Stomach (tissue), 9 donors: ENCODE results near the gene AUTS2. TPM values are rescaled to one million over a fixed set of nuclear protein-coding genes. Genes with fewer than 3 reads are reported as not detected.

Experiments used
- DNase-seq, 2 donors: peaks; one replicate each; pipeline versions ENCODE4 v3.0.0 to v3.0.0-alpha.2; 2013 to 2019
- H3K27ac ChIP-seq, 5 donors: fragments of 200-600 bp in 4 of 5; sonication (generic) in 4 of 5; one replicate each; pipeline ENCODE4 v1.5.1; 2013 to 2019; ENCODE audit warnings: mild to moderate bottlenecking in 1 of 5, moderate library complexity in 1 of 5
- H3K27me3 ChIP-seq, 3 donors: fragments of 200-600 bp; sonication (generic); one replicate each; pipeline ENCODE4 v1.5.1; 2017 to 2019; ENCODE audit warnings: mixed run types in 1 of 3
- H3K36me3 ChIP-seq, 4 donors: fragments of 200-600 bp; sonication (generic); 1 replicate in 3 of 4; 2 replicates in 1 of 4; pipeline ENCODE4 v1.5.1; 2016 to 2019
- H3K4me1 ChIP-seq, 4 donors: fragments of 200-600 bp; sonication (generic); one replicate each; pipeline ENCODE4 v1.5.1; 2016 to 2019
- H3K4me3 ChIP-seq, 4 donors: fragments of 200-600 bp; sonication (generic) in 3 of 4; one replicate each; pipeline ENCODE4 v1.5.1; 2016 to 2019; ENCODE audit warnings: mild to moderate bottlenecking in 1 of 4
- H3K9me3 ChIP-seq, 4 donors: fragments of 200-600 bp; sonication (generic); one replicate each; pipeline ENCODE4 v1.5.1; 2016 to 2019
- EP300 ChIP-seq: sonication (generic); formaldehyde crosslinking; IDR thresholded peaks from one replicate; pipeline ENCODE4 v1.6.1; 2017; ENCODE audit warnings: antibody characterized with exemption
- POLR2A ChIP-seq, 4 donors: fragments of 450-650 bp; IDR thresholded peaks; one replicate each; pipeline ENCODE4 v1.6.1; 2016; ENCODE audit warnings: antibody characterized with exemption in 4 of 4, control low read depth in 2 of 4, mild to moderate bottlenecking in 1 of 4, moderate library complexity in 1 of 4
- POLR2AphosphoS5 ChIP-seq, 3 donors: sonication (generic); formaldehyde crosslinking; IDR thresholded peaks; one replicate each; pipeline ENCODE4 v1.6.1; 2016; ENCODE audit warnings: antibody characterized with exemption in 3 of 3
- WGBS, 5 donors: extraction: QIAGEN DNeasy Blood & Tissue Kit in 3 of 5; methylation state at CpG; one replicate each; pipeline versions ENCODE4 v1.1.5 to v1.1.7; 2013 to 2018; 5-methylcytosine and 5-hydroxymethylcytosine counted together
- intact Hi-C: fragments of 100-400 bp; cut with DNase I; formaldehyde crosslinking; loops from one replicate; pipeline ENCODE4 v1.15.1; 2023; ENCODE audit warnings: low total_unique reads
- polyA plus RNA-seq, 3 donors: library from polyadenylated mRNA; stranded (reverse); fragments of 200-250 nt; gene quantifications; one replicate each; pipeline ENCODE4 v1.2.3, GENCODE V29; 2013
- total RNA-seq, 5 donors: library from RNA; depleted of rRNA; stranded (reverse); fragments of >200 nt; gene quantifications; one replicate each; pipeline versions ENCODE4 v1.1.0 to v1.2.3, GENCODE V29; 2014 to 2016
- TF ChIP-seq, protein P1 (sequence below), 7 experiments: fragments of 450-650 bp in 4 of 7; fragments of 200-600 bp in 3 of 7; sonication (generic) in 3 of 7; IDR thresholded peaks; one replicate each; pipeline ENCODE4 v1.5.1; 2016 to 2019; ENCODE audit warnings: antibody characterized with exemption in 7 of 7, control low read depth in 2 of 7, mild to moderate bottlenecking in 1 of 7
- donor health status: healthy with polysubstance abuse.
- donor health status: Bipolar disorder and iron deficiency.
- donor health status: healthy.

AUTS2 gene
- total and polyA plus RNA-seq, 8 donors: 3.8 to 90.3 (median 38.1) TPM

DNA sequence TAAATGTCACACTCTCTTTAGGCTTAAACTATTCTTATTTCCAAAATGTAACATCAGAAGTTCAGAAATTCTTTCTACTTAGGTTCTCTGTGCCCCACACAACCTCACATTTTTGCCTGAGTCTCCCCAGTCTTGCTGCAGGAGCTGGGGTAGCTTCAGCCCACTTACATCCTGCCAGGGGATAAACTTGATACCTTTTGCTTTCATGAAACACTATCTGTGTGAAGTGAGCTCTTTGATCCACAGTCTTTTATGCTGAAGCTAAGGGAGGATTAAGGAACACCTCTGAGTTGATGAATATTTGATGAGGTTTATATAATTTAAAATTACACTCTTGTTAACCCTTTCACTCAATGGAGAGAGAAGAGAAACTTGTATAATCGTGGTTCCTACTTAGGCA, 341.0 kb downstream of the AUTS2 start:
- Histone ChIP-seq H3K4me3 (no peak overlapping the region), H3K36me3 (no peaks in the 10 kb centered on the region), H3K4me1 (peaks cover 0 to 14% (median 0%) of the 10 kb centered on the region in 4 donors), H3K27ac (no peak overlapping the region), H3K9me3 (no peaks in the 10 kb centered on the region), H3K27me3 (no peaks in the 10 kb centered on the region)
- intact Hi-C loops: no loop called here
- 76 to 86% (median 83%) methylated on average over 1 of the region's 1 CpG for WGBS, 5 donors
- TF ChIP-seq EP300 (no peak), POLR2AphosphoS5 (IDR thresholded peaks at IDR 0.05) (no peak), POLR2A (IDR thresholded peaks at IDR 0.05) (no peak)
- TF ChIP-seq, protein P1, sequence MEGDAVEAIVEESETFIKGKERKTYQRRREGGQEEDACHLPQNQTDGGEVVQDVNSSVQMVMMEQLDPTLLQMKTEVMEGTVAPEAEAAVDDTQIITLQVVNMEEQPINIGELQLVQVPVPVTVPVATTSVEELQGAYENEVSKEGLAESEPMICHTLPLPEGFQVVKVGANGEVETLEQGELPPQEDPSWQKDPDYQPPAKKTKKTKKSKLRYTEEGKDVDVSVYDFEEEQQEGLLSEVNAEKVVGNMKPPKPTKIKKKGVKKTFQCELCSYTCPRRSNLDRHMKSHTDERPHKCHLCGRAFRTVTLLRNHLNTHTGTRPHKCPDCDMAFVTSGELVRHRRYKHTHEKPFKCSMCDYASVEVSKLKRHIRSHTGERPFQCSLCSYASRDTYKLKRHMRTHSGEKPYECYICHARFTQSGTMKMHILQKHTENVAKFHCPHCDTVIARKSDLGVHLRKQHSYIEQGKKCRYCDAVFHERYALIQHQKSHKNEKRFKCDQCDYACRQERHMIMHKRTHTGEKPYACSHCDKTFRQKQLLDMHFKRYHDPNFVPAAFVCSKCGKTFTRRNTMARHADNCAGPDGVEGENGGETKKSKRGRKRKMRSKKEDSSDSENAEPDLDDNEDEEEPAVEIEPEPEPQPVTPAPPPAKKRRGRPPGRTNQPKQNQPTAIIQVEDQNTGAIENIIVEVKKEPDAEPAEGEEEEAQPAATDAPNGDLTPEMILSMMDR (IDR thresholded peaks at IDR 0.05): no peak
- no peak for DNase-seq

DNA sequence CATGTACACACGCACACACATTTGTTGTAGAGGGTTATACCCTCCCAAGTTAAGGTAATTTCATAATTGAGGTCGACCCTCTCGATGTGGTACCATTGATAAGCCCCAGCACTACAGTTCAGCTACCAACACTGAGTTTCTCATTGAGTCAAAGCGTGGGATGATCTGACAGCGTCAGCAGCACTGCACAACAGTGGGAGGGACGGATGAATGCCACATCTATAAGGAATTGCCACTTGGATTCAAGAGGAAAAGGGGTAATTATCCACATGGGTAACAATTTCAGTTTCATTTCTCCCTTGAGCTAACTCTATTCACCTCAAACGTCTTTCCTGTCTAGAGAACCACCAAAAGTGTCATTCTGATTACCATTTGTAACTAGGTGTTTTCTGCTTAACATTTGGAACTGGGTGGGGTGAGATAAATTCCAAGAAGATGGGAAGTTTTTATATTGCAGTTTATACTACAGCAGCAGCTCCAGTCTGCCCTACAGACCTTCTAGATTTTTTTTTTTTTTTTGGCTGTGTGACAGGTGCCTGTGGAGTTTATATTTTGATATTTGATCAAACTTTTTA, 342.9 kb downstream of the AUTS2 start:
- WGBS, 5 donors: 82 to 89% (median 84%) methylated on average over 7 of the region's 7 CpGs
- H3K4me1 ChIP-seq: peaks cover 0 to 11% (median 0%) of the 10 kb centered on the region in 4 donors
- no peaks in the 10 kb centered on the region for H3K9me3 ChIP-seq
- no peaks in the 10 kb centered on the region for H3K36me3 ChIP-seq
- no peaks in the 10 kb centered on the region for H3K27me3 ChIP-seq
- DNase-seq: no peak
- H3K27ac ChIP-seq: no peak overlapping the region
- TF ChIP-seq, protein P1 (IDR thresholded peaks at IDR 0.05): no peak
- TF ChIP-seq POLR2AphosphoS5 (IDR thresholded peaks at IDR 0.05): no peak
- TF ChIP-seq POLR2A (IDR thresholded peaks at IDR 0.05): no peak
- no peak for TF ChIP-seq EP300
- intact Hi-C loops: no loop called here
- H3K4me3 ChIP-seq: no peak overlapping the region

DNA sequence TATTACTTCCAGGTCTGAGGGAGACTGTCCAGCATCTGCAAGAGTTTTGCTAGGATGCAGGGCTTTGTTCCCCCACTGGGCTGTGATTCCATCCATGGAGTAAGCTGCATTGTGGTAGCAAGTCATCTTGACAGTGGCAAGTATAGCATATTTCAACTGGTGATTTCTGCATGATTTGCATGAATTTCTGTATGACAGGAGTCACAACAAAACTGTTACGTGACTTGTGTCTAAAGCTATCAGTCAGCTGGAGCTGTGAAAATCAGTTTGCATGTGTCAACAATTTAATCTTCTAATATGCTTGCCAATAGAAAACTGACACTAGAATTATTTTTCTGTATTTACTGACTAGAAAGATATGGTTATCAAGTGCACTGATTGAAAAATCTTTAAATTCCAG, 344.3 kb downstream of the AUTS2 start:
- intact Hi-C loops: no loop called here
- H3K27ac ChIP-seq: no peak overlapping the region
- no peaks in the 10 kb centered on the region for H3K9me3 ChIP-seq
- peaks cover 0 to 11% (median 0%) of the 10 kb centered on the region in 4 donors for H3K4me1 ChIP-seq
- no peaks in the 10 kb centered on the region for H3K27me3 ChIP-seq
- 31 to 67% (median 50%) methylated on average over 1 of the region's 1 CpG for WGBS, 5 donors
- TF ChIP-seq POLR2A (IDR thresholded peaks at IDR 0.05) (no peak), EP300 (no peak), POLR2AphosphoS5 (IDR thresholded peaks at IDR 0.05) (no peak)
- TF ChIP-seq, protein P1 (IDR thresholded peaks at IDR 0.05): no peak
- no peak overlapping the region for H3K4me3 ChIP-seq
- no peaks in the 10 kb centered on the region for H3K36me3 ChIP-seq
- no peak for DNase-seq

DNA sequence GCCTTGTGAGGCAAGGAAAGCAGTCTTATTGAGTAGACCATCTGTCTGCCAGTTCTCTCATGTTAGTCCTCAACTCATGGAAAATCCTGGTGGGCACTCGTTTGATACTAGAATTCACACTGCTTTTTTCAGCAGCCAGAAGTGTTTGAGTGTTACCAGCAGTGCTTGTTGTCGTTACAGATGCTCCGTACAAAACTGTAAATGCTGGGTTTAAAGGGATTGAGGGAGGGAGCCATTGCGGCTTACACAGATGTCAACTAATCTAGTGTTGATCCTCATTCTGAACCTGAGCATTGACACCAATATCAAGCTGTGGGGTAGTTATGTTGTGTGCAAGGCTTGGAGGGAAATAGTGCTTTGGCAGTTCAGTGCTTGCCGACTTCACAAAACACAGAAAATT, 348.6 kb downstream of the AUTS2 start:
- H3K4me1 ChIP-seq: peaks cover 0 to 5% (median 0%) of the 10 kb centered on the region in 4 donors
- H3K9me3 ChIP-seq: no peaks in the 10 kb centered on the region
- no peaks in the 10 kb centered on the region for H3K27me3 ChIP-seq
- TF ChIP-seq EP300: no peak
- no peak overlapping the region for H3K27ac ChIP-seq
- WGBS, 5 donors: 82 to 91% (median 87%) methylated on average over 5 of the region's 5 CpGs
- no peak overlapping the region for H3K4me3 ChIP-seq
- DNase-seq: no peak
- no peaks in the 10 kb centered on the region for H3K36me3 ChIP-seq
- intact Hi-C loops: no loop called here

DNA sequence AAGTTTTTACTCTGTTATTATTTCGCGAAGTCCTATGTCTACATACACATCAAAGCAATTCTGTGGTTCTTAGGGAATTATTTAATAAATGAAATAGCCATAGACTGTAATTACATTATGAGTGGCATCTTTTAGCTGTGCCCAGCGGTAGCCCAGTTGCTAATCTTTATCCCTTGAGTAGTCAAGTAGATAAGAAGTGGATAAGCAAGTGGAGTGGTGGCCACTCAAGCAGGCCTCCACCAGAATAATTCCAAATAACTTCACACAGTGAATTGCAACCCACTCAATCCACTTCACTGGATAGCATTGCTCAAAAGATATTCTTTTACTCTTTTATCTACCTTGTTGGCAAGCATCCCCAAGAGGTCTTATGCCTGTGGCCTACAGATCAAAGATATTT, 349.7 kb downstream of the AUTS2 start:
- Histone ChIP-seq H3K4me3 (no peak overlapping the region), H3K27me3 (no peaks in the 10 kb centered on the region), H3K27ac (no peak overlapping the region), H3K36me3 (no peaks in the 10 kb centered on the region), H3K9me3 (no peaks in the 10 kb centered on the region), H3K4me1 (peaks cover 0 to 2% (median under 1%) of the 10 kb centered on the region in 4 donors)
- 78 to 86% (median 83%) methylated on average over 3 of the region's 3 CpGs for WGBS, 5 donors
- intact Hi-C loops: no loop called here
- no peak for DNase-seq
- TF ChIP-seq, protein P1 (IDR thresholded peaks at IDR 0.05): no peak
- TF ChIP-seq POLR2A (IDR thresholded peaks at IDR 0.05) (no peak), POLR2AphosphoS5 (IDR thresholded peaks at IDR 0.05) (no peak), EP300 (no peak)
